Glutamatergic neuron (in vitro differentiated cells): ENCODE data around the gene CSNK1G3. TPM values are rescaled to one million over a fixed set of nuclear protein-coding genes. Genes with fewer than 3 reads are reported as not detected.

Source experiments
- DNase-seq: peaks from one replicate; pipeline ENCODE4 v3.0.0; 2022
- H3K27ac Mint-ChIP-seq: one replicate; pipeline ENCODE4 v1.8.0; 2020; ENCODE audit warnings: mild to moderate bottlenecking, mixed read lengths, inconsistent platforms; ENCODE audit not compliant: unreplicated experiment
- H3K27me3 Mint-ChIP-seq: one replicate; pipeline ENCODE4 v1.8.0; 2020; ENCODE audit warnings: mild to moderate bottlenecking, moderate library complexity, mixed read lengths, inconsistent platforms; ENCODE audit not compliant: unreplicated experiment
- H3K36me3 Mint-ChIP-seq: one replicate; pipeline ENCODE4 v1.8.0; 2020; ENCODE audit warnings: mild to moderate bottlenecking, mixed read lengths, inconsistent platforms; ENCODE audit not compliant: unreplicated experiment
- H3K4me1 Mint-ChIP-seq: one replicate; pipeline ENCODE4 v1.8.0; 2020; ENCODE audit warnings: mild to moderate bottlenecking, low read depth, mixed read lengths, inconsistent platforms; ENCODE audit not compliant: unreplicated experiment
- H3K4me3 Mint-ChIP-seq: one replicate; pipeline ENCODE4 v1.8.0; 2020; ENCODE audit warnings: mild to moderate bottlenecking, mixed read lengths, inconsistent platforms; ENCODE audit not compliant: unreplicated experiment
- H3K9me3 Mint-ChIP-seq: one replicate; pipeline ENCODE4 v1.8.0; 2020; ENCODE audit warnings: mild to moderate bottlenecking, moderate library complexity, mixed read lengths, inconsistent platforms; ENCODE audit not compliant: unreplicated experiment
- total RNA-seq: library from RNA; stranded (reverse); fragmentation: NEBNext Ultra II Directional; extraction: Animal tissue kit (Norgen Biotek cat#: 25700); gene quantifications from one replicate; pipeline ENCODE4 v1.2.1, GENCODE V29; 2021; ENCODE audit not compliant: unreplicated experiment
- TF ChIP-seq, protein P1 (sequence below): fragments of 200-600 bp; sonication (generic); IDR thresholded peaks from one replicate; pipeline ENCODE4 v1.5.0; 2021; ENCODE audit not compliant: partially characterized antibody, unreplicated experiment

CSNK1G3 gene
- total RNA-seq, 1 donor from 2014 or later = 40.2 TPM

DNA sequence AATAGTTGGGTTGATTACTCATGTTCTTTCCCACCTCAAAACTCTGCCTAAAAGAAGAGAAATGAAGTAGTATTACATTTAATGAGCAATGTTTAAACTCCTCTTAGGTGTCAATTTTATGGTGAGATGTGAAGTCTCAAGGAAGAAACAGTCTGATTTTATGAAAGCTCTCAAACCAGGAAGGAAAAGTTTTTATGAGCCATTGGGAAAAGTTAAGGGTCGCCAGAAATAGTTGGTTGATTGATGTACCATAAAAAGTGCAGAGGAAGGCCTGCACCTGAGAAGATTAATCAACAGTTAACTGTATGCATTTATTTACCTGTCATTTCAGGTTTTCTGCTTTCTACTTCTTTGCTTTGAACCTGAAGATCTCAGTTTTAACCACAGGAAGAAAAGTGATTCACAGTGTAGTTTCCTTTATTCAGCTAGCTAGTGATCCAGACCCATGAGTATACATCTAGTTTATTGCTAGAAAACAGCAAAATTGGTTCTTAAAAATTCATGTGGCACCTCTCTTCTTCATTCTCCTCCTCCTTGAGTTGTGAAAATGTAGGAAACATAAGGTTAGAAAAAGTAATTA is 133.1 kb downstream of the CSNK1G3 start:
- DNase-seq = no peak
- Mint-ChIP-seq H3K9me3 (peaks cover 3% of the 10 kb centered on the region), H3K4me1 (no peaks in the 10 kb centered on the region), H3K36me3 (no peaks in the 10 kb centered on the region), H3K4me3 (no peak overlapping the region), H3K27me3 (peaks cover 3% of the 10 kb centered on the region), H3K27ac (no peak overlapping the region)
- TF ChIP-seq, protein P1, sequence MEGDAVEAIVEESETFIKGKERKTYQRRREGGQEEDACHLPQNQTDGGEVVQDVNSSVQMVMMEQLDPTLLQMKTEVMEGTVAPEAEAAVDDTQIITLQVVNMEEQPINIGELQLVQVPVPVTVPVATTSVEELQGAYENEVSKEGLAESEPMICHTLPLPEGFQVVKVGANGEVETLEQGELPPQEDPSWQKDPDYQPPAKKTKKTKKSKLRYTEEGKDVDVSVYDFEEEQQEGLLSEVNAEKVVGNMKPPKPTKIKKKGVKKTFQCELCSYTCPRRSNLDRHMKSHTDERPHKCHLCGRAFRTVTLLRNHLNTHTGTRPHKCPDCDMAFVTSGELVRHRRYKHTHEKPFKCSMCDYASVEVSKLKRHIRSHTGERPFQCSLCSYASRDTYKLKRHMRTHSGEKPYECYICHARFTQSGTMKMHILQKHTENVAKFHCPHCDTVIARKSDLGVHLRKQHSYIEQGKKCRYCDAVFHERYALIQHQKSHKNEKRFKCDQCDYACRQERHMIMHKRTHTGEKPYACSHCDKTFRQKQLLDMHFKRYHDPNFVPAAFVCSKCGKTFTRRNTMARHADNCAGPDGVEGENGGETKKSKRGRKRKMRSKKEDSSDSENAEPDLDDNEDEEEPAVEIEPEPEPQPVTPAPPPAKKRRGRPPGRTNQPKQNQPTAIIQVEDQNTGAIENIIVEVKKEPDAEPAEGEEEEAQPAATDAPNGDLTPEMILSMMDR = no peak

DNA sequence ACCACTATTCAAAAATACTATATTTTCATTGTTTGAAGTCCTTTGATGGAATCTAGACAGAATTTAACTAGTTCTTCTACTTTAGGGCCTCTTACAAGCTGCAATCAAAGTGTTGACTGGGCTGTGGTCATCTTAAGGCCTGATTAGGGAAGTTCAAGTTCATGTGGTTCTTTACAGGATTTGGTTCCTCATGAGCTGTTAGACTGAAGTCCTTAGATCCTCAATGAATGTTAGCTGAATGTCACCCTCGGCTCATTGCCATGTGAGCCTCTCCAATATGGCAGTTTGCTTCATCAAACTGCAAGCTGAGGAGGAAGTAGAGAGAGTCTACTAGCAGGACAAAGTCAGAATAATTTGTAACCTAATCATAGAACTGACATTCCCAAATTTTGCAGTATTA is 135.1 kb downstream of the CSNK1G3 start:
- H3K4me1 Mint-ChIP-seq = no peaks in the 10 kb centered on the region
- TF ChIP-seq, protein P1 = no peak
- no peak overlapping the region for H3K4me3 Mint-ChIP-seq
- H3K27ac Mint-ChIP-seq = no peak overlapping the region
- no peaks in the 10 kb centered on the region for H3K36me3 Mint-ChIP-seq
- no peaks in the 10 kb centered on the region for H3K27me3 Mint-ChIP-seq
- DNase-seq = no peak
- peaks cover 3% of the 10 kb centered on the region for H3K9me3 Mint-ChIP-seq

DNA sequence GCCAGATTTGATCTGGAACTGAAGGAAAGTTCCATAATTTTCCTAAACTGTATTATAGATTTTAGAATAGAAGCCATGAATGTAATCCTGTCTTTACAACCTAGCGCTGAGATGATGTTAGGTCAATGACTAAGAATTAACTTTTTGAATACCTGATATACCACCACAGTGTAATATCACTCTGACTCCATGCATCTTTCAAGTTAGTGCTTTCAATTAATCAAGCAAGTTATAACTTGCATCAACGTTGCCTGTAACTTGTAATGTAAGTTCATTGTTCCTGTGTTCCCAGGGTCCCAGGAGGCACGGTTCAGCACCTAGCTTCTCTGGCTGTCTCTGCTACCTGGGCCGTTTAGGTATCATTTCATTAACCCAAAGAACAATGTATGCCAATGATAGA is 139.3 kb downstream of the CSNK1G3 start:
- no peaks in the 10 kb centered on the region for H3K27me3 Mint-ChIP-seq
- H3K4me3 Mint-ChIP-seq = no peak overlapping the region
- peaks cover 3% of the 10 kb centered on the region for H3K9me3 Mint-ChIP-seq
- no peak for DNase-seq
- H3K27ac Mint-ChIP-seq = no peak overlapping the region
- no peaks in the 10 kb centered on the region for H3K4me1 Mint-ChIP-seq
- H3K36me3 Mint-ChIP-seq = no peaks in the 10 kb centered on the region
- TF ChIP-seq, protein P1 = no peak

DNA sequence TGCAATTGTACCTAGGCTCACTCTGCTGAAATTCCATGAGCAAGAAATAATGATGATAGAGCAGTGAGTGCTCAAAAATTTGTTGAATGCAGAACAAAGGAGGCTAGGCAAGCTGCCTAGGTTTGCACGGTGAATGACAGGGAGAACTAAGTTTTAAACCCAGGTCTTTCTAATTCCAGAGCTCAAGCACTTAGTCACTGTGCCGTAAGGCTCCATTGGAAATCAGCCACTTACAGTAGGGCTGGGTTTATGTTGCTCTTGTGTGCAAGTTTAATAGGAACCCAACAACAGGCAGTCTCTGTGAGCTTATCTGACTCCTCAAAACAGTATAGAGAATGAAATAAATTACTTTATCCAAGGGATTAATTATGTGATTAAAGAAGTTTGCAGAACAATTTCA is 147.0 kb downstream of the CSNK1G3 start:
- TF ChIP-seq, protein P1 = no peak
- Mint-ChIP-seq H3K36me3 (no peaks in the 10 kb centered on the region), H3K4me1 (no peaks in the 10 kb centered on the region), H3K27ac (no peak overlapping the region), H3K9me3 (peaks cover 2% of the 10 kb centered on the region), H3K4me3 (no peak overlapping the region), H3K27me3 (no peaks in the 10 kb centered on the region)
- DNase-seq = no peak

DNA sequence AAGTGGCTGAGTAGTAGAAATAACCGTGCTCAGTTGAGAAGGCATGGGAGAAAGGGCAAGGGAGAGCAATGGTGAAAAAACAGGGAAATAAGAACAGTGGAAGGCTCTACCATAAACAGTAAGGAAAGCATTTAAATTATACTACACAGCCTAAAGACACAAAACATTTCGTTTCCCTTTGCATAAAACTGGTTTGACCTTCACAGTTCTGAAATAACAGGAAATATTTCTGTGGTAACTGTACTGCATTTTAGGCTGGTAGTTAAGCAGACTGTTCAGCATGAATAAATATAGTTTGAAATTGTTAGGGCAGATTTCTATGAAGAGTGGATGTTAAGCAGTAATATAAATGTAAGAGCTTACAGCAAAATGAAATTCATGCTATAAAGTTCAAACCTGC is 147.5 kb downstream of the CSNK1G3 start:
- H3K9me3 Mint-ChIP-seq = peaks cover 2% of the 10 kb centered on the region
- H3K27ac Mint-ChIP-seq = no peak overlapping the region
- no peaks in the 10 kb centered on the region for H3K4me1 Mint-ChIP-seq
- H3K36me3 Mint-ChIP-seq = no peaks in the 10 kb centered on the region
- H3K4me3 Mint-ChIP-seq = no peak overlapping the region
- H3K27me3 Mint-ChIP-seq = no peaks in the 10 kb centered on the region
- DNase-seq = no peak
- TF ChIP-seq, protein P1 = no peak
